ENCODE data around the gene NPAT. TPM values are rescaled to one million over a fixed set of nuclear protein-coding genes. Genes with fewer than 3 reads are reported as not detected.

NPAT gene
- polyA plus RNA-seq, 1 donor from 2014 or later = 10.8 TPM

- Histone ChIP-seq H3K9me3 (ENCODE audit: low read length) (no peaks in the 10 kb centered on the region), H3K4me3 (ENCODE audit: low read length) (no peak overlapping the region), H3K79me2 (replicated peaks; ENCODE audit: insufficient read depth, low read length) (no peaks in the 10 kb centered on the region), H3K9me2 (ENCODE audit: insufficient read depth, low read length) (no peaks in the 10 kb centered on the region), H3K27ac (ENCODE audit: low read length) (no peak overlapping the region), H3K27me3 (ENCODE audit: insufficient read depth, low read depth, low read length) (no peaks in the 10 kb centered on the region), H3F3A (ENCODE audit: insufficient read depth, low read length, poor library complexity, severe bottlenecking) (no peaks in the 10 kb centered on the region), H3K36me3 (ENCODE audit: insufficient read depth, low read length) (peaks cover 3% of the 10 kb centered on the region), H2AFZ (ENCODE audit: low read depth, low read length) (no peak overlapping the region), H4K20me1 (ENCODE audit: insufficient read depth) (no peaks in the 10 kb centered on the region), H3K4me2 (ENCODE audit: low read length) (no peak overlapping the region), H3K9ac (ENCODE audit: low read length) (no peak overlapping the region)
- no peak for TF ChIP-seq POLR2AphosphoS5 (IDR thresholded peaks at IDR 0.05)
- TF ChIP-seq EZH2 (IDR thresholded peaks at IDR 0.05; ENCODE audit: borderline replicate concordance, insufficient read depth, low read length, poor library complexity, severe bottlenecking) = no peak
- no peak for TF ChIP-seq SMC3 (conservative IDR thresholded peaks at IDR 0.05; ENCODE audit: poor library complexity)
- no peak for TF ChIP-seq EP300 (conservative IDR thresholded peaks at IDR 0.05; ENCODE audit: poor library complexity, severe bottlenecking)
- TF ChIP-seq, protein P1, sequence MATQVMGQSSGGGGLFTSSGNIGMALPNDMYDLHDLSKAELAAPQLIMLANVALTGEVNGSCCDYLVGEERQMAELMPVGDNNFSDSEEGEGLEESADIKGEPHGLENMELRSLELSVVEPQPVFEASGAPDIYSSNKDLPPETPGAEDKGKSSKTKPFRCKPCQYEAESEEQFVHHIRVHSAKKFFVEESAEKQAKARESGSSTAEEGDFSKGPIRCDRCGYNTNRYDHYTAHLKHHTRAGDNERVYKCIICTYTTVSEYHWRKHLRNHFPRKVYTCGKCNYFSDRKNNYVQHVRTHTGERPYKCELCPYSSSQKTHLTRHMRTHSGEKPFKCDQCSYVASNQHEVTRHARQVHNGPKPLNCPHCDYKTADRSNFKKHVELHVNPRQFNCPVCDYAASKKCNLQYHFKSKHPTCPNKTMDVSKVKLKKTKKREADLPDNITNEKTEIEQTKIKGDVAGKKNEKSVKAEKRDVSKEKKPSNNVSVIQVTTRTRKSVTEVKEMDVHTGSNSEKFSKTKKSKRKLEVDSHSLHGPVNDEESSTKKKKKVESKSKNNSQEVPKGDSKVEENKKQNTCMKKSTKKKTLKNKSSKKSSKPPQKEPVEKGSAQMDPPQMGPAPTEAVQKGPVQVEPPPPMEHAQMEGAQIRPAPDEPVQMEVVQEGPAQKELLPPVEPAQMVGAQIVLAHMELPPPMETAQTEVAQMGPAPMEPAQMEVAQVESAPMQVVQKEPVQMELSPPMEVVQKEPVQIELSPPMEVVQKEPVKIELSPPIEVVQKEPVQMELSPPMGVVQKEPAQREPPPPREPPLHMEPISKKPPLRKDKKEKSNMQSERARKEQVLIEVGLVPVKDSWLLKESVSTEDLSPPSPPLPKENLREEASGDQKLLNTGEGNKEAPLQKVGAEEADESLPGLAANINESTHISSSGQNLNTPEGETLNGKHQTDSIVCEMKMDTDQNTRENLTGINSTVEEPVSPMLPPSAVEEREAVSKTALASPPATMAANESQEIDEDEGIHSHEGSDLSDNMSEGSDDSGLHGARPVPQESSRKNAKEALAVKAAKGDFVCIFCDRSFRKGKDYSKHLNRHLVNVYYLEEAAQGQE (IDR thresholded peaks at IDR 0.05; ENCODE audit: borderline replicate concordance) = no peak
- no peak for TF ChIP-seq TAF1 (IDR thresholded peaks at IDR 0.05; ENCODE audit: low read depth)
- no peak for TF ChIP-seq CTCF (IDR thresholded peaks at IDR 0.05; ENCODE audit: poor library complexity, severe bottlenecking)
- TF ChIP-seq RAD21 (conservative IDR thresholded peaks at IDR 0.05) = no peak
- no peak for TF ChIP-seq MXI1 (conservative IDR thresholded peaks at IDR 0.05; ENCODE audit: poor library complexity, severe bottlenecking)
Observed at GRCh38 chr11:108193725-108194124, 28.7 kb downstream of the NPAT start.

- TF ChIP-seq SMC3 (conservative IDR thresholded peaks at IDR 0.05; ENCODE audit: poor library complexity) = no peak
- TF ChIP-seq TAF1 (IDR thresholded peaks at IDR 0.05; ENCODE audit: low read depth) = no peak
- TF ChIP-seq MXI1 (conservative IDR thresholded peaks at IDR 0.05; ENCODE audit: poor library complexity, severe bottlenecking) = no peak
- TF ChIP-seq POLR2AphosphoS5 (IDR thresholded peaks at IDR 0.05) = no peak
- TF ChIP-seq, protein P1 (IDR thresholded peaks at IDR 0.05; ENCODE audit: borderline replicate concordance) = no peak
- no peak for TF ChIP-seq CTCF (IDR thresholded peaks at IDR 0.05; ENCODE audit: poor library complexity, severe bottlenecking)
- no peak for TF ChIP-seq EP300 (conservative IDR thresholded peaks at IDR 0.05; ENCODE audit: poor library complexity, severe bottlenecking)
- no peak for TF ChIP-seq RAD21 (conservative IDR thresholded peaks at IDR 0.05)
- TF ChIP-seq EZH2 (IDR thresholded peaks at IDR 0.05; ENCODE audit: borderline replicate concordance, insufficient read depth, low read length, poor library complexity, severe bottlenecking) = no peak
- Histone ChIP-seq H3F3A (ENCODE audit: insufficient read depth, low read length, poor library complexity, severe bottlenecking) (no peaks in the 10 kb centered on the region), H4K20me1 (ENCODE audit: insufficient read depth) (no peaks in the 10 kb centered on the region), H3K36me3 (ENCODE audit: insufficient read depth, low read length) (peaks cover 6% of the 10 kb centered on the region), H3K9ac (ENCODE audit: low read length) (no peak overlapping the region), H3K27me3 (ENCODE audit: insufficient read depth, low read depth, low read length) (no peaks in the 10 kb centered on the region), H2AFZ (ENCODE audit: low read depth, low read length) (no peak overlapping the region), H3K9me3 (ENCODE audit: low read length) (no peaks in the 10 kb centered on the region), H3K9me2 (ENCODE audit: insufficient read depth, low read length) (no peaks in the 10 kb centered on the region), H3K27ac (ENCODE audit: low read length) (no peak overlapping the region), H3K4me2 (ENCODE audit: low read length) (no peak overlapping the region), H3K79me2 (replicated peaks; ENCODE audit: insufficient read depth, low read length) (no peaks in the 10 kb centered on the region), H3K4me3 (ENCODE audit: low read length) (no peak overlapping the region)
Observed at GRCh38 chr11:108177570-108177969, 44.9 kb downstream of the NPAT start.
